ENCODE measurements around the gene EEF2KMT.
"Not testable (repeated sequence)": the region's sequence is repeated elsewhere in the genome, so short reads cannot be mapped to it uniquely, and the experiment has no call there.

GRCh38 chr16:5117300-5118087, 19.9 kb upstream of the EEF2KMT start:
- not testable (repeated sequence) for TF ChIP-seq CTCF (IDR thresholded peaks at IDR 0.05 in 8 of 11, conservative IDR thresholded peaks at IDR 0.05 in 3 of 11); POLR2AphosphoS5 (IDR thresholded peaks at IDR 0.05); POLR2A (IDR thresholded peaks at IDR 0.05)
